ENCODE results near the gene NTSR1.

NTSR1 gene

DNA sequence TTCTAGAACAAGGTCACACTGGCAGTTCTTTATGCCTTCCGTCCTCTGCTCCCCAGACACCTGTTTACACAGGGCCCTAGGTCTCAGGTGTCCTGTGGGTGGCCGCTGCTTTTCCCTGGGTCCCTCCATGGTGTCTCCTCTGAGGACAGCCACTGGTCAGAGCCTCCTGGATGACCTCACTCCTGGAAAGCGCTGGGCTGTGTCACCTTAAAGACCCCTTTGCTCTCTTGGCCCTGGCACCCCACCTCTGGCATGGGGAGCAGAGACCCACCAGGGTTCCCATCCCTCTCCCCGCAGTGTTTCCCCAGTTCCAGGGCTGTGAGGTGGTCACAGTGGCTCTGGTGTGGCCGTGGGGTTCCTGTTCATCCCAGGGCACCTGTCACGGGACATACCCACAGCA lies 33.9 kb downstream of the NTSR1 start:
- DNase-seq = no peak

DNA sequence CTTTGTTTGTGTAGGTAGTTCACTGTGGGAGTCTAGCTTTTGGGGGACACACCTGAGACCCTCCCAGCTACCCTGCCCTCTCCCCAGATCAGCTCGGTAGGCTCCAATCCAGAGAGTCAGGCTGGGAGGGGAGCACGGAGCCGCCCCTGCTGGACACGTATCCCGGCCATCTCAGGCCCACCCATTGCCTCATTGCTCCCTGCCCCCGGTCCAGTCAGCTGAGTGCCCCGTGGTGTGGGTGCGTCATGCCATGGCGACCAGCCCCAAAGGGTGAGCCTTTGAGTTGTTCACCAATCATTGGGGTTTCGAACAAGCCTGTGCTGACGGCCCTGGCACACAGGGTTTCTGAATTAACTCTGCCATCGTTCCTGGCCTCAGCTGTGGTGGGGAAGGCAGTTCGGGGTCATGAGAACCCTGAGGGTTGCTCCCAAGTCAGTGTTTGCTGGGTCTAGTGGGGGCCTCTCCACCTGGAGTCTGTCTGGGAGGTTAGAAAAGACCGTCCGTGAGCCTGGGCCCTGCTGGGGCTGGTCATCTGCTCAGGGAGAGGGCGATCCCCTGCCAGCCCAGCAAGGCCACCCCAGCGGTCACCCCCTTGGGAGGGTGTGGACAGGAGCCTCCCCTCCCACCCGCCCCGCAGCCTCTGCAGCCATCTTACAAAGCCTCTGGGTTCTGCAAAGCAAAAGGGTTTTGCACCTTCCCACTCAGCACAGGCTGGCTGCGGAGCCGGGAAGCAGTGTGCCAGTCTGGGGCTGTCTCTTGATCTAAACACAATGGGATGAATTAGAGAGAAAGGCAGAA lies 34.5 kb downstream of the NTSR1 start:
- no peak for DNase-seq

DNA sequence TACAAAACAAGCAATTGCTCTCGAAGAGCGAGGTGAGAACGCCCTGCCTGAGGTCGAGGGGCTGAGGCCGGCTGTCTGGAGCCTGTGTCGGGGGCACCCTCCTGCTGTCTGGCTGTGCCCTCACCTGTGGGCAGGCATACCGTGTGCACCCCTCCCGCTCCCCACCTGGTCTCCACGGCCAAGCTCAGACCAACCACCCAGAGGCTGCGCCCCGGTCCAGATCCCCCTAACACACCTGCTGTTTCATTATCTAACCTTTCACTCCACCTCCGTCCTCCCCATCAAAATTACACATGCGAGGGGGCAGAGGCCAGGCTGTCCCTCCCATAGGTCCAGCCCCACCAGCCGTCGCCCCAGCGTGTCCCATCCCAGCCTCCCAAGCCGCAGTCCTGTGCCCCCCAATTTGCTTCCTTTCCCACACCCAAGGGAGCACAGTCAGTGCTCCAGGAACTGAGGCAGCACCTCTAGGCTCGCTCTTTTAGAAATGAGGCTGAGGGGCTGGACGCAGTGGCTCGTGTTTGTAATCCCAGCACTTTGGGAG lies 35.2 kb downstream of the NTSR1 start:
- DNase-seq = no peak

GRCh38 chr20:62744741-62745191 lies 36.1 kb downstream of the NTSR1 start:
- DNase-seq = no peak

GRCh38 chr20:62745279-62745951 lies 36.8 kb downstream of the NTSR1 start:
- DNase-seq = no peak

GRCh38 chr20:62745952-62746288 lies 37.3 kb downstream of the NTSR1 start:
- DNase-seq = no peak

DNA sequence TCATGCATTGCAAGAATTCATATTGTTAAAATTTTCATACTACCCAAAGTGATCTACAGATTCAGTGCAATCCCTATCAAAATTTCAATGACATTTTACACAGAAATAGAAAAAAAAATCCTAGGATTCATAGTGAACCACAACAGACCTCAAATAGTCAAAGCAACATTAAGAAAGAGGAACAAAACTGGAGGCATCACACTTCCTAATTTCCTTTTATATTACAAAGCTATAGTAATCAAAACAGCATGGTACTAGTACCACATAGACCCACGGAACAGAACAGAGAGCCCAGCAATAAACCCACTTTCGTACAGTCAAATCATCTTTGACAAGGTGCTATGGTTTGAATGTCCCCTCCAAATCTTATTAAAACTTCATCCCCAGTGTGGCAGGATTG lies 39.7 kb downstream of the NTSR1 start:
- no peak for DNase-seq

- DNase-seq = no peak
Measured at GRCh38 chr20:62749851-62750445, 41.3 kb downstream of the NTSR1 start.

- no peak for DNase-seq
Measured at GRCh38 chr20:62751551-62752150, 43.0 kb downstream of the NTSR1 start.

- no peak for DNase-seq
Measured at GRCh38 chr20:62752181-62752670, 43.6 kb downstream of the NTSR1 start.

GRCh38 chr20:62752671-62753501 lies 44.2 kb downstream of the NTSR1 start:
- no peak for DNase-seq

DNA sequence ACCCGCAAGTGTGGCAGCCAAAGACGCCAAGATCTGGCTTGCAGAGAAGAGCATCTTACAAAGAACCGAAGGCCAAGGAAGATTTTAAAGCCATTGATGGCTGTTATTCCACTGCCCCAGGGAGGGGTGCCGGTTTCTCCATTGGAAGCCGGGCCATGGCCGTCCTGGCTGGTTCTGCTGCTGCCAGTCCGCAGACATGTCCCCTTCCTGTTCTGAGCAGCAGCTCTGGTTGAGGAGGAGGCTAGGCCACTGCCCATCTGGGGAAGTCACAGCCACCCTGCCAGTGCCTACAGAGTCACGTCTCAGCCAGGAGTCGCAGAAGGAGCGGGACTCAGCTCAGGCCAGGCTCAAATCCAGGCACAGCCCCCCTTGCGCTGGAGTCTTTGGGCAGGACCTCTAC lies 45.0 kb downstream of the NTSR1 start:
- no peak for DNase-seq

GRCh38 chr20:62754122-62754990 lies 45.7 kb downstream of the NTSR1 start:
- DNase-seq = no peak

- DNase-seq = no peak
Measured at GRCh38 chr20:62754991-62755356, 46.3 kb downstream of the NTSR1 start.

DNA sequence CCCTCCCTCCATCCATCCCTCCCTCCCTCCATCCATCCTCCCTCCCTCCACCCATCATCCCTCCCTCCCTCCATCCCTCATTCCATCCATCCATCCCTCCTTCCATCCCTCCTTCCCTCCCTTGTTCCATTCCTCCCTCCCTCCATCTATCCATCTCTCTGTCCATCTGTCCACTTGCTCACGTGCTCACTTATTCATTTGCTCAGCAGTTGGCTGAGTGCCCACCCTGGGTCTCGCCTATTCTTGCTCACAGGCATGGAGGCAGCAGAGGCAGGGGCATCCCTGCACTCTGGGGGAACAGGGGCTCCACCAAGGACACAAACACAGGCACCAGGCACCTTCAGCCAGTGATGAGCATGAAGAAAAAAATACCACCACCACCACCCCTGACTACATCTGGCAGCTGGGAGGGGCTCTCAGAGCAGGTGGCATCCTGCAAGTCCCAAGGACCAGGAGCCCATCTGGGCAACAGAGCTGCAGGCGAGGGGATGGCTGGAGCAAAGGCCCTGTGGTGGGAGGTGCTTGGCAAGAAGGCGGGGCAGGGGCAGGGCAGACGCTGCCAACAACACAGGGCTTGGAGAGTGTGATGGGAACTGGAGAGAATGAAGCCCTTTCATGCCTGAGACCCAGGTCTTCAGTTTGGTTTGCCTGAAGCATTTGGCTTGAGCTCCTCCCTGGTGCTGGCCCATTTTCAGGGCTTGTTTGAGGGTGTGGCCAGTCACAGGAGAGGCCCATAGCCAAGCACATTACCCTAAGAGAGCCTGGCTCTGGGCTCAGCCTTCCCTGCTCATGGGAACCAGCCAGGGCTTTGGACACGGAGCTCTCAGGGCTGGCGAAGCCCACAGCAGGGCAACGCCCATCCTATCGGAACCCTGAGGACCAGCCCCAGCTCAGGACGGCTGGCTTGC lies 47.4 kb downstream of the NTSR1 start:
- DNase-seq = no peak

DNA sequence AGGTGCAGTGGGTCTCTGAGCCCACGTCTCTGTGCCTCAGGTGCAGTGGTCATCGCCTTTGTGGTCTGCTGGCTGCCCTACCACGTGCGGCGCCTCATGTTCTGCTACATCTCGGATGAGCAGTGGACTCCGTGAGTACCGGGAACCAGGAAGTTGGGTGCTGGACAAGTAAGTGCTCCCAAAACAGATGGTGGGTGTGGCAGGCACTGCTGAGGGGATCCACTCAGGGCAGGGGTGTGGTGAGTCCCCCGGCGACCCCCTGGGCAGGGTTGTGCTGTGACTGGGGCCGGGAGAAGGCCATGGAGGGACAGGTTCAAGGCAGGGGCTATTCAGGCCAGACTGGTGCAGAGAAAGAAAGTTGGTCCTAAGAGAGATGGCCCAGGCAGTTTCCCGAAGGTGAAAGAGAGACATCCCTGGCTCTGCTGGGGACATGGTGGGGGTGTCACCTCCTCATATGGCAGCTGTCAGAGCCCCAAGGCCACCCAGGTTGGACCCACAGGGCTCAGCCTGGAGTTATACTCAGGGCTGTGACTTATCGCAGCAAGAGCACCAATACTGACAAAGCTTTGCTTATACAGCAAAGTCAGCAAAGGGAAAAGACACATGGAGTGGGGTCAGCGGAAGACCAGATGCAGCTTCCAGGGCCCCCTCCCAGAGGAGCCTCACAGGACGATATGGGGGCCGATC lies 49.7 kb downstream of the NTSR1 start:
- no peak for DNase-seq

DNA sequence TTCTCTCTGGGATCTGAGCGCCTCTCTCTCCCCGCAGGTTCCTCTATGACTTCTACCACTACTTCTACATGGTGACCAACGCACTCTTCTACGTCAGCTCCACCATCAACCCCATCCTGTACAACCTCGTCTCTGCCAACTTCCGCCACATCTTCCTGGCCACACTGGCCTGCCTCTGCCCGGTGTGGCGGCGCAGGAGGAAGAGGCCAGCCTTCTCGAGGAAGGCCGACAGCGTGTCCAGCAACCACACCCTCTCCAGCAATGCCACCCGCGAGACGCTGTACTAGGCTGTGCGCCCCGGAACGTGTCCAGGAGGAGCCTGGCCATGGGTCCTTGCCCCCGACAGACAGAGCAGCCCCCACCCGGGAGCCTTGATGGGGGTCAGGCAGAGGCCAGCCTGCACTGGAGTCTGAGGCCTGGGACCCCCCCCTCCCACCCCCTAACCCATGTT lies 51.4 kb downstream of the NTSR1 start:
- DNase-seq = no peak

DNA sequence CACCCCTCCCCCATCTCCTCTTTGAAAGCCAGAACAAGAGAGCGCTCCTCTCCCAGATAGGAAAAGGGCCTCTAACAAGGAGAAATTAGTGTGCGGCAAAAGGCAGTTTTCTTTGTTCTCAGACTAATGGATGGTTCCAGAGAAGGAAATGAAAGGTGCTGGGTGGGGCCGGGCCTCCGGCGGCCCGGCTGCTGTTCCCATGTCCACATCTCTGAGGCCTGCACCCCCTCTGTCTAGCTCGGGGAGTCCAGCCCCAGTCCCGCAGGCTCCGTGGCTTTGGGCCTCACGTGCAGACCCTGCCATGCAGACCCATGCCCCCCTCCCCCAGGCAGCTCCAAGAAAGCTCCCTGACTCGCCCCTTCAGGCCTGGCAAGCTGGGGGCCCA lies 51.8 kb downstream of the NTSR1 start:
- no peak for DNase-seq
